ENCODE results near the gene PLA2G1B. TPM values are rescaled to one million over a fixed set of nuclear protein-coding genes. Genes with fewer than 3 reads are reported as not detected.
A peak's percentile ranks its signal among the peaks of the same experiment; 100 is the strongest.

The PLA2G1B gene
- total and polyA plus RNA-seq, 9 of the 15 experiments (the other 6 are each of a cell fraction or from before 2014, with no cell fraction given): 1.4 TPM; not detected in 8

DNA sequence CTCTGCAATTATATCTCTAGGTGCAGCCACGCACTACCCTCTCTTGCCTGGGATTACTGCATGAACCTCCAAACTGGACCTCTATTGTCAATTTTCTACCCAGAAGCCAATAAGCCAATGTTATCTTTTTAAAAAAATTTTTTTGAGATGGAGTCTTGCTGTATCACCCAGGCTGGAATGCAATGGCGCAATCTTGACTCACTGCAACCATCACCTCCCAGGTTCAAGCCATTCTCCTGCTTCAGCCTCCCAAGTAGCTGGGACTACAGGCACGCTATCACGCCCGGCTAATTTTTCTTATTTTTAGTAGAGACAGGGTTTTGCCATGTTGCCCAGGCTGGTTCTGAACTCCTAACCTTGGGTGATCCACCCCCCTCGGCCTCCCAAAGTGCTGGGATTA, 50.8 kb downstream of the PLA2G1B start:
- no TSS peak for BruUV-seq (replicated peaks)
- Histone ChIP-seq H3K79me2 (ENCODE audit: control insufficient read depth, insufficient read depth, low read length) (no peaks in the 10 kb centered on the region), H3K9me1 (ENCODE audit: control insufficient read depth, insufficient read depth, low read length) (no peaks in the 10 kb centered on the region), H2AFZ (ENCODE audit: low read depth, low read length) (no peak overlapping the region), H3K9ac (ENCODE audit: insufficient read depth in 1 of 2, low read depth in 2 of 2, low read length in 2 of 2) (no peak overlapping the region), H3K4me1 (replicated peaks in 1 of 2; ENCODE audit: control insufficient read depth in 2 of 2, insufficient read depth in 2 of 2, low read length in 2 of 2) (peaks cover 0 to 16% of the 10 kb centered on the region in 2 experiments; a peak in 2 of 5 replicates), H3K4me3 (no peak overlapping the region), H4K20me1 (replicated peaks; ENCODE audit: control insufficient read depth, insufficient read depth, low read length) (no peaks in the 10 kb centered on the region), H3K27me3 (ENCODE audit: control insufficient read depth in 2 of 2, insufficient read depth in 2 of 2, low read length in 2 of 2) (no peaks in the 10 kb centered on the region), H3K9me3 (replicated peaks; ENCODE audit: control insufficient read depth, insufficient read depth, low read depth, low read length) (no peaks in the 10 kb centered on the region), H3K27ac (ENCODE audit: extremely low read depth, low read depth, low read length) (no peak overlapping the region), H3K4me2 (ENCODE audit: insufficient read depth, low read length) (no peak overlapping the region), H3K36me3 (ENCODE audit: control insufficient read depth, insufficient read depth, low read length) (no peaks in the 10 kb centered on the region)
- WGBS (ENCODE audit: insufficient coverage, low coverage, missing lambda C conversion rate): 87% methylated on average over 6 of the region's 6 CpGs
- in situ Hi-C loops (cut with MboI) (no loop called here), intact Hi-C loops (cut with micrococcal nuclease) (no loop called here)
- DNase-seq (ENCODE audit: extremely low read depth in 1 of 4, low spot score in 3 of 4) (no peak), FAIRE-seq (no peak), ATAC-seq (no peak)
- TF ChIP-seq, protein P1, sequence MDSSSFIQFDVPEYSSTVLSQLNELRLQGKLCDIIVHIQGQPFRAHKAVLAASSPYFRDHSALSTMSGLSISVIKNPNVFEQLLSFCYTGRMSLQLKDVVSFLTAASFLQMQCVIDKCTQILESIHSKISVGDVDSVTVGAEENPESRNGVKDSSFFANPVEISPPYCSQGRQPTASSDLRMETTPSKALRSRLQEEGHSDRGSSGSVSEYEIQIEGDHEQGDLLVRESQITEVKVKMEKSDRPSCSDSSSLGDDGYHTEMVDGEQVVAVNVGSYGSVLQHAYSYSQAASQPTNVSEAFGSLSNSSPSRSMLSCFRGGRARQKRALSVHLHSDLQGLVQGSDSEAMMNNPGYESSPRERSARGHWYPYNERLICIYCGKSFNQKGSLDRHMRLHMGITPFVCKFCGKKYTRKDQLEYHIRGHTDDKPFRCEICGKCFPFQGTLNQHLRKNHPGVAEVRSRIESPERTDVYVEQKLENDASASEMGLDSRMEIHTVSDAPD (CRISPR knock-in tag; IDR thresholded peaks at IDR 0.05): no peak
- TF ChIP-seq CEBPB (tag; IDR thresholded peaks at IDR 0.05): peak; percentile 74
- ChIA-PET POLR2A (interaction anchor here (5.7 kb wide), 1 partner anchor 15 kb away, joined by 39 read pairs; the partner anchor contains the start of genes RNU4-1 and RNU4-2), CTCF (ENCODE audit: low intra/inter-chr PET ratio) (no interaction called here)

Small RNA genes within 50 kb of the gene (small RNA-seq; reads per million reads assigned to genes)
- gene RNU4-1 (2,121 reads per million, percentile 100 among the genes with 10 or more reads in this experiment), gene RNU4-2 (1,066 reads per million, percentile 100 among the genes with 10 or more reads in this experiment), gene RNU6-1088P (not detected)

Other genes with a start within 250 kb of the PLA2G1B start
Only the 7 nearest of the 15 such genes appear.
- gene PXN, start 62.0 kb downstream of the PLA2G1B start, total RNA-seq (2014; rRNA removed): 18.6 and 22.7 TPM in 2 replicates
- 13.1 and 16.4 TPM in 2 replicates for gene PXN, start 62.0 kb downstream of the PLA2G1B start, total RNA-seq (2014; rRNA removed; fragmentation: Illumina TruSeq; extraction: Trizol)
- gene PXN, start 62.0 kb downstream of the PLA2G1B start, total RNA-seq (2015; rRNA removed; fragmentation: Illumina TruSeq; extraction: Trizol): 13.5 and 14.2 TPM in 2 replicates
- 66.6 and 74.1 TPM in 2 replicates for gene PXN, start 62.0 kb downstream of the PLA2G1B start, total RNA-seq (2021)
- gene PXN, start 62.0 kb downstream of the PLA2G1B start, polyA plus RNA-seq (2011; rRNA removed): 28.6 and 44.1 TPM in 2 replicates
- 64.7 and 71.8 TPM in 2 replicates for gene PXN, start 62.0 kb downstream of the PLA2G1B start, polyA plus RNA-seq (2014; fragmentation: Illumina TruSeq; extraction: Trizol)
- gene PXN, start 62.0 kb downstream of the PLA2G1B start, polyA plus RNA-seq (2014; fragmentation: Nextera tagmentation; extraction: Ambion mirVana): 1 to 10 TPM; 4.0 to 4.8 TPM
- gene PXN, start 62.0 kb downstream of the PLA2G1B start, polyA plus RNA-seq (2014; rRNA removed): 40.7 and 42.2 TPM in 2 replicates
- gene RNU4-2, start 35.9 kb downstream of the PLA2G1B start, total RNA-seq (2014; rRNA removed): under 0.01 TPM in 2 replicates
- 25,223 and 25,496 TPM in 2 replicates for gene RNU4-2, start 35.9 kb downstream of the PLA2G1B start, total RNA-seq (2014; rRNA removed; fragmentation: Illumina TruSeq; extraction: Trizol)
- 12,048 and 12,298 TPM in 2 replicates for gene RNU4-2, start 35.9 kb downstream of the PLA2G1B start, total RNA-seq (2015; rRNA removed; fragmentation: Illumina TruSeq; extraction: Trizol)
- 3,537 and 4,682 TPM in 2 replicates for gene RNU4-2, start 35.9 kb downstream of the PLA2G1B start, total RNA-seq (2021)
- under 0.01 TPM in 1 of 2 replicates, not detected in the other for gene RNU4-2, start 35.9 kb downstream of the PLA2G1B start, polyA plus RNA-seq (2011; rRNA removed)
- gene RNU4-2, start 35.9 kb downstream of the PLA2G1B start, polyA plus RNA-seq (2014; fragmentation: Illumina TruSeq; extraction: Trizol): not detected in 2 replicates
- not detected for gene RNU4-2, start 35.9 kb downstream of the PLA2G1B start, polyA plus RNA-seq (2014; fragmentation: Nextera tagmentation; extraction: Ambion mirVana)
- gene RNU4-2, start 35.9 kb downstream of the PLA2G1B start, polyA plus RNA-seq (2014; rRNA removed): not detected in 2 replicates
- under 0.01 TPM in 2 replicates for gene RNU4-1, start 34.5 kb downstream of the PLA2G1B start, total RNA-seq (2014; rRNA removed)
- gene RNU4-1, start 34.5 kb downstream of the PLA2G1B start, total RNA-seq (2014; rRNA removed; fragmentation: Illumina TruSeq; extraction: Trizol): 19,719 and 20,874 TPM in 2 replicates
- 10,612 and 10,827 TPM in 2 replicates for gene RNU4-1, start 34.5 kb downstream of the PLA2G1B start, total RNA-seq (2015; rRNA removed; fragmentation: Illumina TruSeq; extraction: Trizol)
- gene RNU4-1, start 34.5 kb downstream of the PLA2G1B start, total RNA-seq (2021): 3,001 and 3,563 TPM in 2 replicates
- gene RNU4-1, start 34.5 kb downstream of the PLA2G1B start, polyA plus RNA-seq (2011; rRNA removed): under 0.01 TPM in 2 replicates
- gene RNU4-1, start 34.5 kb downstream of the PLA2G1B start, polyA plus RNA-seq (2014; fragmentation: Illumina TruSeq; extraction: Trizol): not detected in 2 replicates
- gene RNU4-1, start 34.5 kb downstream of the PLA2G1B start, polyA plus RNA-seq (2014; fragmentation: Nextera tagmentation; extraction: Ambion mirVana): not detected
- gene RNU4-1, start 34.5 kb downstream of the PLA2G1B start, polyA plus RNA-seq (2014; rRNA removed): not detected in 2 replicates
- gene SIRT4, start 25.5 kb downstream of the PLA2G1B start, total RNA-seq (2014; rRNA removed): 0.86 and 3.1 TPM in 2 replicates
- 2.3 TPM in 2 replicates for gene SIRT4, start 25.5 kb downstream of the PLA2G1B start, total RNA-seq (2014; rRNA removed; fragmentation: Illumina TruSeq; extraction: Trizol)
- gene SIRT4, start 25.5 kb downstream of the PLA2G1B start, total RNA-seq (2015; rRNA removed; fragmentation: Illumina TruSeq; extraction: Trizol): 1.5 and 1.6 TPM in 2 replicates
- gene SIRT4, start 25.5 kb downstream of the PLA2G1B start, total RNA-seq (2021): 2.5 and 3.1 TPM in 2 replicates
- 2.4 and 3.2 TPM in 2 replicates for gene SIRT4, start 25.5 kb downstream of the PLA2G1B start, polyA plus RNA-seq (2011; rRNA removed)
- 2.7 and 2.8 TPM in 2 replicates for gene SIRT4, start 25.5 kb downstream of the PLA2G1B start, polyA plus RNA-seq (2014; fragmentation: Illumina TruSeq; extraction: Trizol)
- 1 to 10 TPM; 5.1 to 5.2 TPM for gene SIRT4, start 25.5 kb downstream of the PLA2G1B start, polyA plus RNA-seq (2014; fragmentation: Nextera tagmentation; extraction: Ambion mirVana)
- 1.8 and 3.2 TPM in 2 replicates for gene SIRT4, start 25.5 kb downstream of the PLA2G1B start, polyA plus RNA-seq (2014; rRNA removed)
- gene MSI1, start 41.4 kb upstream of the PLA2G1B start, total RNA-seq (2014; rRNA removed): not detected in 2 replicates
- not detected in 2 replicates for gene MSI1, start 41.4 kb upstream of the PLA2G1B start, total RNA-seq (2014; rRNA removed; fragmentation: Illumina TruSeq; extraction: Trizol)
- not detected in 2 replicates for gene MSI1, start 41.4 kb upstream of the PLA2G1B start, total RNA-seq (2015; rRNA removed; fragmentation: Illumina TruSeq; extraction: Trizol)
- gene MSI1, start 41.4 kb upstream of the PLA2G1B start, total RNA-seq (2021): 0.16 TPM in 2 replicates
- 0.04 TPM in 1 of 2 replicates, not detected in the other for gene MSI1, start 41.4 kb upstream of the PLA2G1B start, polyA plus RNA-seq (2011; rRNA removed)
- not detected in 2 replicates for gene MSI1, start 41.4 kb upstream of the PLA2G1B start, polyA plus RNA-seq (2014; fragmentation: Illumina TruSeq; extraction: Trizol)
- gene MSI1, start 41.4 kb upstream of the PLA2G1B start, polyA plus RNA-seq (2014; fragmentation: Nextera tagmentation; extraction: Ambion mirVana): not detected
- gene MSI1, start 41.4 kb upstream of the PLA2G1B start, polyA plus RNA-seq (2014; rRNA removed): not detected in 2 replicates
- gene COX6A1, start 110.3 kb upstream of the PLA2G1B start, total RNA-seq (2014; rRNA removed): 931 and 1,004 TPM in 2 replicates
- 412 and 414 TPM in 2 replicates for gene COX6A1, start 110.3 kb upstream of the PLA2G1B start, total RNA-seq (2014; rRNA removed; fragmentation: Illumina TruSeq; extraction: Trizol)
- 602 and 624 TPM in 2 replicates for gene COX6A1, start 110.3 kb upstream of the PLA2G1B start, total RNA-seq (2015; rRNA removed; fragmentation: Illumina TruSeq; extraction: Trizol)
- 597 and 695 TPM in 2 replicates for gene COX6A1, start 110.3 kb upstream of the PLA2G1B start, total RNA-seq (2021)
- 767 and 895 TPM in 2 replicates for gene COX6A1, start 110.3 kb upstream of the PLA2G1B start, polyA plus RNA-seq (2011; rRNA removed)
- 978 and 1,143 TPM in 2 replicates for gene COX6A1, start 110.3 kb upstream of the PLA2G1B start, polyA plus RNA-seq (2014; fragmentation: Illumina TruSeq; extraction: Trizol)
- gene COX6A1, start 110.3 kb upstream of the PLA2G1B start, polyA plus RNA-seq (2014; fragmentation: Nextera tagmentation; extraction: Ambion mirVana): 1,000 to 10,000 TPM; 3,092 to 4,142 TPM
- 1,391 and 1,423 TPM in 2 replicates for gene COX6A1, start 110.3 kb upstream of the PLA2G1B start, polyA plus RNA-seq (2014; rRNA removed)
- 37.3 and 38.8 TPM in 2 replicates for gene TRIAP1, start 118.6 kb upstream of the PLA2G1B start, total RNA-seq (2014; rRNA removed)
- 78.4 and 80.9 TPM in 2 replicates for gene TRIAP1, start 118.6 kb upstream of the PLA2G1B start, total RNA-seq (2014; rRNA removed; fragmentation: Illumina TruSeq; extraction: Trizol)
- 56.3 and 65.4 TPM in 2 replicates for gene TRIAP1, start 118.6 kb upstream of the PLA2G1B start, total RNA-seq (2015; rRNA removed; fragmentation: Illumina TruSeq; extraction: Trizol)
- gene TRIAP1, start 118.6 kb upstream of the PLA2G1B start, total RNA-seq (2021): 53.2 and 55.3 TPM in 2 replicates
- 53.5 and 85.7 TPM in 2 replicates for gene TRIAP1, start 118.6 kb upstream of the PLA2G1B start, polyA plus RNA-seq (2011; rRNA removed)
- gene TRIAP1, start 118.6 kb upstream of the PLA2G1B start, polyA plus RNA-seq (2014; fragmentation: Illumina TruSeq; extraction: Trizol): 59.8 and 64.9 TPM in 2 replicates
- gene TRIAP1, start 118.6 kb upstream of the PLA2G1B start, polyA plus RNA-seq (2014; fragmentation: Nextera tagmentation; extraction: Ambion mirVana): 100 to 1,000 TPM; 354 TPM
- 60.6 and 73.3 TPM in 2 replicates for gene TRIAP1, start 118.6 kb upstream of the PLA2G1B start, polyA plus RNA-seq (2014; rRNA removed)

All from K562 (cell line).